ENCODE measurements around the gene MPND.

DNA sequence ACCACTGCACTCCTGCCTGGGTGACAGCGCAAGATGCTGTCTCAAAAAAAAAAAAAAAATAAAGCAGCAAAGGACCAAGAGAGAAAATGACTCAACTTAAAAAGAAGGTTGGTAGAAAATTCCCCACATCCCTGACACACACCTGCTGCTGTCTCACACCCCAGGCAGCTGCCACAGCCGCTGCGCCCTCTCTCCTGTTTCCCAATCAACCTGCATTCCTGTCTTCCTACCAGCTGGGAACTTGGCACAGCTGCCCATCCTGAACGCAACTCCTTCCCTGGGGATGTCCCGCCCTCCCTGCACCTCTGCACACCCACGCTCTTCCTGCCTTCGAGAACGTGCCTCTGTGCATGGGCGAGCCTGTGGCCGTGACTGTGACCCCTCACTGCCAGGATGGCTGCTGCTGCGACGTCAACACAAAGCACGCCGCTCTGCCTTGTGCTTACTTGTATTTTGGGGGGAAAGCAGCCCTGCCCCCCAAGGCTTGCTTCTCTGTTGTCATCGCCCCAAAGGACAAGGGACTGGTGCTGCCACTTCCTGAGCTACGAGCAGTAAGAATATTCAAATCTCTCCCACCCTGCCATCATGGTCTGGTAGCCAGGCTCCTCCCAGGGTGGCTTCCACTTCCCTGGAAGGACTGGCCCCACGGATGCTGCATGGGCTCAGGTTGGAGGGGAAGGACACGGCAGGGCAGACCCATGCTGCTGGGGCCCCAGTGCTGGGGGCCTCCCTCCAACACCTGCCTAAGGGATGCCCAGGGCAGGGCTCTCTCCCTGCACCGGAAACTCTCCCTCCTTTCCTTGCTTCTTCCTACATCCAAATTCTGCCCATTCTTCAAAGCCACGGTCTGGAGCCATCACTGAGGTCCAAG is 36.3 kb downstream of the MPND start:
- no peak for TF ChIP-seq CTCF (conservative IDR thresholded peaks at IDR 0.05 in 1 of 2, IDR thresholded peaks at IDR 0.05 in 1 of 2; ENCODE audit: extremely low read depth in 1 of 2, insufficient read depth in 1 of 2, low read depth in 1 of 2, low read length in 2 of 2)
- no peak for TF ChIP-seq EZH2 (IDR thresholded peaks at IDR 0.05; ENCODE audit: borderline replicate concordance, low read length)

Data from mammary epithelial cell (primary cell).